ENCODE measurements around the gene LILRB5.
"Not testable (repeated sequence)": the region's sequence is repeated elsewhere in the genome, so short reads cannot be mapped to it uniquely, and the experiment has no call there.

The LILRB5 gene

DNA sequence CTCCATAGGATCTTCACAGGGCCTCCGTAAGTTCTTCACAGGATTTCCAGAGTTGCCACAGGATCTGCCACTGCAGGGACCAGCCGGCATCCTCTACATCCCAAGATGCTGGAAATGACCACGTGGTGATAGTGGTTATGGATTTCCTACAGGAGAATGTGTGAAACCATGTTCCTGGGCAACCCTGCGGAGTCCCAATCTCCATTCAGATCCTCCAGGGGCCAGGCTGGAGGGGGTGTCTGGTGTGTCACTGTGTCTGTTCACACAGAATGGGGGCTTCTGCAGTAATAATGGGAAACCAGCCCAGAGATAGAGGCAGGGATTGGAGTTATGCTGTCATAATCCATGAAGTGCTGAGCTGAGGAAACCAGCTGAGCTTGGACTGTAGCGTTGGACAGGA is 23.1 kb downstream of the LILRB5 start:
- TF ChIP-seq CTCF (IDR thresholded peaks at IDR 0.05; ENCODE audit: insufficient read depth, low read length, poor library complexity, severe bottlenecking), result no peak
- Histone ChIP-seq H3K4me3 (replicated peaks; ENCODE audit: low read depth, low read length) (no peak overlapping the region), H3K27me3 (replicated peaks; ENCODE audit: control insufficient read depth, insufficient read depth, low read length) (no peaks in the 10 kb centered on the region), H3K36me3 (ENCODE audit: control insufficient read depth, insufficient read depth, low read length) (no peaks in the 10 kb centered on the region)
- no peak for DNase-seq (ENCODE audit: extremely low read depth, insufficient read length)

- Histone ChIP-seq H3K4me3 (replicated peaks; ENCODE audit: low read depth, low read length) (no peak overlapping the region), H3K27me3 (replicated peaks; ENCODE audit: control insufficient read depth, insufficient read depth, low read length) (no peaks in the 10 kb centered on the region), H3K36me3 (ENCODE audit: control insufficient read depth, insufficient read depth, low read length) (no peaks in the 10 kb centered on the region)
- peak; percentile 68 for TF ChIP-seq CTCF (IDR thresholded peaks at IDR 0.05; ENCODE audit: insufficient read depth, low read length, poor library complexity, severe bottlenecking)
- peak; percentile 51 for DNase-seq (ENCODE audit: extremely low read depth, insufficient read length)
Measured at GRCh38 chr19:54231077-54231931, 25.8 kb downstream of the LILRB5 start.

GRCh38 chr19:54230031-54230430 is 27.0 kb downstream of the LILRB5 start:
- DNase-seq (ENCODE audit: extremely low read depth, insufficient read length), result no peak
- no peaks in the 10 kb centered on the region for H3K27me3 ChIP-seq (replicated peaks; ENCODE audit: control insufficient read depth, insufficient read depth, low read length)

GRCh38 chr19:54229146-54229545 is 27.9 kb downstream of the LILRB5 start:
- DNase-seq (ENCODE audit: extremely low read depth, insufficient read length), result no peak
- no peak for TF ChIP-seq CTCF (IDR thresholded peaks at IDR 0.05; ENCODE audit: insufficient read depth, low read length, poor library complexity, severe bottlenecking)
- H3K27me3 ChIP-seq (replicated peaks; ENCODE audit: control insufficient read depth, insufficient read depth, low read length), result no peaks in the 10 kb centered on the region
- H3K4me3 ChIP-seq (replicated peaks; ENCODE audit: low read depth, low read length), result no peak overlapping the region
- H3K36me3 ChIP-seq (ENCODE audit: control insufficient read depth, insufficient read depth, low read length), result no peaks in the 10 kb centered on the region

More at GRCh38 chr19:54230031-54230430, 27.0 kb downstream of the LILRB5 start:
- Histone ChIP-seq H3K36me3 (ENCODE audit: control insufficient read depth, insufficient read depth, low read length) (no peaks in the 10 kb centered on the region), H3K4me3 (replicated peaks; ENCODE audit: low read depth, low read length) (no peak overlapping the region)
- no peak for TF ChIP-seq CTCF (IDR thresholded peaks at IDR 0.05; ENCODE audit: insufficient read depth, low read length, poor library complexity, severe bottlenecking)

DNA sequence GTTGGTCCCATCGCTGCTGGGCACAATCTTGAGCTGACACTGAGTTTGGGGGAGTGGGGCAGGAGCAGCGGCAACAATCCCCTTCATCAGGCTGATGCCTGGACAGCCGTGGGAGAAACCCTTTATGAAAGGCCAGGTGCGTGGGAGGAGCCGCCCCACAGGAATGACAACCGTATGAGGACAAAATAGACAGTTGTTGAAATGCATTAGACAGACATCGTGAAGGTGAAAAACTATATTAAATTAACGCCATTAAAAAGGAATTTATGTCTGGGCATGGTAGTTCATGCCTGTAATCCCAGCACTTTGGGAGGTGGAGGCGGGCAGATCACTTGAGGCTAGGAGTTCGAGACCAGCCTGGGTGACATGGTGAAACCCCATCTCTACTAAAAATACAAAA is 32.5 kb downstream of the LILRB5 start:
- not testable (repeated sequence) for H3K4me3 ChIP-seq (replicated peaks; ENCODE audit: low read depth, low read length); DNase-seq (ENCODE audit: extremely low read depth, insufficient read length); H3K27me3 ChIP-seq (replicated peaks; ENCODE audit: control insufficient read depth, insufficient read depth, low read length); H3K36me3 ChIP-seq (ENCODE audit: control insufficient read depth, insufficient read depth, low read length)

DNA sequence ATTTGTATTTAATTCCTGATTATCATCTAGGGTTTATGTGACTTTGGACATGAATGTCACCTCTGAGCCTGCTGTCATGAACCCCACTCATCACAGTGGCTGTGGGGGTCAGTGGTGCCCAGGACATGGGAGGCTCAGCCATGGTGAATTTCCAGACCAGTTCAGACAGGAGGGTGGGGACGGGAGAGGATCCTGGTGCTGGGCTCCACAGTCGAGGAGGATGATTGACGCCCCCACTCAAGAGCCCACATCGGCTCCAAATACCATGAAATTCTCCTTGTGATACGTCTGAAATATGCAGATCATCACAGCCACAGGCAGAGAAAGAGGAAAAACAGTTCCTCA is 33.2 kb downstream of the LILRB5 start:
- H3K27me3 ChIP-seq (replicated peaks; ENCODE audit: control insufficient read depth, insufficient read depth, low read length); H3K36me3 ChIP-seq (ENCODE audit: control insufficient read depth, insufficient read depth, low read length); H3K4me3 ChIP-seq (replicated peaks; ENCODE audit: low read depth, low read length); DNase-seq (ENCODE audit: extremely low read depth, insufficient read length): not testable (repeated sequence)

- not testable (repeated sequence) for H3K4me3 ChIP-seq (replicated peaks; ENCODE audit: low read depth, low read length); H3K36me3 ChIP-seq (ENCODE audit: control insufficient read depth, insufficient read depth, low read length); DNase-seq (ENCODE audit: extremely low read depth, insufficient read length); H3K27me3 ChIP-seq (replicated peaks; ENCODE audit: control insufficient read depth, insufficient read depth, low read length)
Measured at GRCh38 chr19:54223277-54223936, 33.7 kb downstream of the LILRB5 start.

DNA sequence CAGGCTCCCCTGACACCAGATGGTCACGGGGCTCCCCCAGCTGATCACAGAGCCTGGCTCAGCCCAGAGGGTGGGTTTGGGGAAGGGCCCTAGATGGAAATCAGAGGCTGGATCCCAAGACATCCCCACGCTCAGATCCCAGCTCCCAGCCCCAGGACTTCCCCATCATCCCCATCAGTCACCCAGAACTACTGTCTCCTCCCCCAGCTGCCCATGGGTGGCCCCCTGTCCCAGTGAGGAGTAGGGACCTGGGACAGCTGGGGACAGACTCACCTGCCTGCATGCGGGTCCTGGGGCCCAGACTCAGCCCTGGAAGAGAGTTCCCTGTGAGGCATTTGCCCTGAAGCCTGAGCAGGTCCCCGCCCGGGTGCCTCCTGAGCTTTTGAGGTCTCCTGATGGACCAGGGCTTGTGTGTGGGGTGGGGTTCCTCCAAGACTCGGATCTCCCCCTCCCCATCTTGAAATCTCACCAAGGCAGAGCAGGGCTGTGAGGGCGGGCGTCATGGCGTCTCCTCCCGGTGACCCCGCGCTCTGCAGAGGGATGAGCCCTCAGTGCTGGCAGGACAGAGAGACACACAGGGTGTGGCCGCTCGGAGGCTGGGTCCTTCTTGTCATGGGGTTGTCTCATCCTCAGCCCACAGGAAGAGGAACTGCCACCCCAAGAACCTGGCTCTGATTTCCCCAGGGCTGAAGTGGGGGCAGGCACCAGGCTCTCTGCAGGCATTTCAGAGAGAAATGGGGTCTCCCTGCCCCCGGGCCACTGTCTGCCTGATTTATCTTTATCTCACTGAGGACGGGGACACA is 34.4 kb downstream of the LILRB5 start, which contains the start of gene LILRB3:
LILRB3 (minus strand) TSS at position 534 of the 803 bp plus-strand sequence; CDS start at position 503, 31 bp downstream.
- H3K36me3 ChIP-seq (ENCODE audit: control insufficient read depth, insufficient read depth, low read length); H3K27me3 ChIP-seq (replicated peaks; ENCODE audit: control insufficient read depth, insufficient read depth, low read length); DNase-seq (ENCODE audit: extremely low read depth, insufficient read length); H3K4me3 ChIP-seq (replicated peaks; ENCODE audit: low read depth, low read length): not testable (repeated sequence)

- not testable (repeated sequence) for DNase-seq (ENCODE audit: extremely low read depth, insufficient read length)
Measured at GRCh38 chr19:54221947-54222346, 35.1 kb downstream of the LILRB5 start.

More at GRCh38 chr19:54221947-54222346, 35.1 kb downstream of the LILRB5 start:
- H3K4me3 ChIP-seq (replicated peaks; ENCODE audit: low read depth, low read length); H3K36me3 ChIP-seq (ENCODE audit: control insufficient read depth, insufficient read depth, low read length); H3K27me3 ChIP-seq (replicated peaks; ENCODE audit: control insufficient read depth, insufficient read depth, low read length): not testable (repeated sequence)
